CD4-positive, alpha-beta T cell treated with Interleukin-17A for 1 hour (primary cell): ENCODE results near the gene INPPL1.

ENCODE experiments used
- DNase-seq: peaks from one replicate; pipeline ENCODE4 v3.0.0-alpha.2; 2020

INPPL1 gene

GRCh38 chr11:72216638-72217037 lies 7.9 kb upstream of the INPPL1 start, which contains the start of gene FOLR2:
TSS of gene FOLR2 (plus strand) at chr11:72216794. CDS start at chr11:72218585, 1,791 bp downstream.
- DNase-seq: no peak

- no peak for DNase-seq
Observed at GRCh38 chr11:72217841-72218240, 6.7 kb upstream of the INPPL1 start.

GRCh38 chr11:72218251-72218745 lies 6.3 kb upstream of the INPPL1 start:
- no peak for DNase-seq

GRCh38 chr11:72220696-72221363 lies 3.7 kb upstream of the INPPL1 start:
- DNase-seq: no peak

GRCh38 chr11:72221386-72222075 lies 3.0 kb upstream of the INPPL1 start:
- DNase-seq: no peak

GRCh38 chr11:72222106-72222891 lies 2.3 kb upstream of the INPPL1 start:
- DNase-seq: no peak

- DNase-seq: peak; percentile 94
Observed at GRCh38 chr11:72222907-72223614, 1.5 kb upstream of the INPPL1 start.

- DNase-seq: peak; percentile 61
Observed at GRCh38 chr11:72223615-72224563, 678 bp upstream of the INPPL1 start.

- peak; percentile 49 for DNase-seq
Observed at GRCh38 chr11:72225411-72225951, 914 bp downstream of the INPPL1 start.

GRCh38 chr11:72226701-72227100 lies 2.1 kb downstream of the INPPL1 start:
- no peak for DNase-seq

GRCh38 chr11:72227316-72228228 lies 3.0 kb downstream of the INPPL1 start:
- DNase-seq: no peak

- DNase-seq: no peak
Observed at GRCh38 chr11:72228229-72228843, 3.8 kb downstream of the INPPL1 start.

- DNase-seq: no peak
Observed at GRCh38 chr11:72228844-72229231, 4.3 kb downstream of the INPPL1 start.

- no peak for DNase-seq
Observed at GRCh38 chr11:72229336-72229924, 4.9 kb downstream of the INPPL1 start.

GRCh38 chr11:72229925-72230763 lies 5.6 kb downstream of the INPPL1 start:
- no peak for DNase-seq

GRCh38 chr11:72230764-72231365 lies 6.3 kb downstream of the INPPL1 start:
- DNase-seq: no peak

- no peak for DNase-seq
Observed at GRCh38 chr11:72231396-72232259, 7.1 kb downstream of the INPPL1 start.
